Measurements from ENCODE around the gene IMPG2. TPM values are rescaled to one million over a fixed set of nuclear protein-coding genes. Genes with fewer than 3 reads are reported as not detected.
"Not testable (repeated sequence)": the region's sequence is repeated elsewhere in the genome, so short reads cannot be mapped to it uniquely, and the experiment has no call there.

Gene IMPG2
- total RNA-seq, 1 experiment from 2014 or later, result 0.04 TPM

GRCh38 chr3:101310978-101311375 is 9.4 kb downstream of the IMPG2 start:
- Histone ChIP-seq H3T11ph (ENCODE audit: low read length) (no peak overlapping the region), H4K8ac (replicated peaks; ENCODE audit: insufficient read length, low read depth, low read length) (no peak overlapping the region), H4K91ac (ENCODE audit: insufficient read length, low read depth, low read length) (no peak overlapping the region), H3K79me1 (ENCODE audit: insufficient read depth, low read depth, low read length, poor library complexity, severe bottlenecking) (no peaks in the 10 kb centered on the region), H2AFZ (ENCODE audit: low read length) (no peak overlapping the region), H3K79me2 (ENCODE audit: insufficient read depth, low read length) (no peaks in the 10 kb centered on the region), H3K18ac (ENCODE audit: insufficient read length, low read depth, low read length) (no peak overlapping the region), H3K27me3 (ENCODE audit: insufficient read depth, low read length) (no peaks in the 10 kb centered on the region), H2BK12ac (ENCODE audit: insufficient read length, low read depth, low read length) (no peak overlapping the region), H2BK120ac (ENCODE audit: low read depth, low read length, poor library complexity, severe bottlenecking) (no peak overlapping the region), H3K4me1 (ENCODE audit: insufficient read depth, low read length) (no peaks in the 10 kb centered on the region), H3K27ac (ENCODE audit: insufficient read length, low read depth, low read length) (no peak overlapping the region), H4K20me1 (ENCODE audit: control insufficient read depth, insufficient read depth, insufficient read length) (no peaks in the 10 kb centered on the region), H2BK15ac (ENCODE audit: low read depth, low read length) (no peak overlapping the region), H2BK5ac (ENCODE audit: insufficient read length, low read length) (no peak overlapping the region), H3K4me2 (ENCODE audit: insufficient read depth, insufficient read length, low read length) (no peak overlapping the region), H4K5ac (ENCODE audit: insufficient read length, low read depth, low read length) (no peak overlapping the region), H3K14ac (ENCODE audit: insufficient read depth, low read length) (no peak overlapping the region), H3K4ac (ENCODE audit: low read depth, low read length) (no peak overlapping the region), H3K23ac (ENCODE audit: insufficient read length, low read depth, low read length) (no peak overlapping the region), H3K9me3 (ENCODE audit: control insufficient read depth, low read depth, low read length) (peaks cover 10% of the 10 kb centered on the region), H3K23me2 (ENCODE audit: insufficient read length, low read depth, low read length, poor library complexity, severe bottlenecking) (no peaks in the 10 kb centered on the region), H2BK20ac (ENCODE audit: low read depth, low read length, poor library complexity, severe bottlenecking) (no peak overlapping the region), H2AK5ac (ENCODE audit: insufficient read length, low read length) (no peak overlapping the region), H3K9ac (ENCODE audit: extremely low read depth, insufficient read length, low read length) (no peak overlapping the region), H3K56ac (ENCODE audit: insufficient read length, low read depth, low read length) (no peak overlapping the region)
- Mint-ChIP-seq H3K27me3 (ENCODE audit: low read depth) (no peaks in the 10 kb centered on the region), H3K27ac (no peak overlapping the region), H3K4me1 (no peaks in the 10 kb centered on the region), H3K36me3 (ENCODE audit: insufficient read depth in 1 of 3, low read depth in 3 of 3) (peaks cover 17 to 23% (median 19%) of the 10 kb centered on the region in 3 experiments; a peak in 6 of 7 replicates), H3K4me3 (no peak overlapping the region), H3K9me3 (peaks cover 27 to 30% of the 10 kb centered on the region in 2 experiments)
- DNase-seq, result no peak
- TF ChIP-seq, protein P1, sequence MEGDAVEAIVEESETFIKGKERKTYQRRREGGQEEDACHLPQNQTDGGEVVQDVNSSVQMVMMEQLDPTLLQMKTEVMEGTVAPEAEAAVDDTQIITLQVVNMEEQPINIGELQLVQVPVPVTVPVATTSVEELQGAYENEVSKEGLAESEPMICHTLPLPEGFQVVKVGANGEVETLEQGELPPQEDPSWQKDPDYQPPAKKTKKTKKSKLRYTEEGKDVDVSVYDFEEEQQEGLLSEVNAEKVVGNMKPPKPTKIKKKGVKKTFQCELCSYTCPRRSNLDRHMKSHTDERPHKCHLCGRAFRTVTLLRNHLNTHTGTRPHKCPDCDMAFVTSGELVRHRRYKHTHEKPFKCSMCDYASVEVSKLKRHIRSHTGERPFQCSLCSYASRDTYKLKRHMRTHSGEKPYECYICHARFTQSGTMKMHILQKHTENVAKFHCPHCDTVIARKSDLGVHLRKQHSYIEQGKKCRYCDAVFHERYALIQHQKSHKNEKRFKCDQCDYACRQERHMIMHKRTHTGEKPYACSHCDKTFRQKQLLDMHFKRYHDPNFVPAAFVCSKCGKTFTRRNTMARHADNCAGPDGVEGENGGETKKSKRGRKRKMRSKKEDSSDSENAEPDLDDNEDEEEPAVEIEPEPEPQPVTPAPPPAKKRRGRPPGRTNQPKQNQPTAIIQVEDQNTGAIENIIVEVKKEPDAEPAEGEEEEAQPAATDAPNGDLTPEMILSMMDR (conservative IDR thresholded peaks at IDR 0.05), result no peak

DNA sequence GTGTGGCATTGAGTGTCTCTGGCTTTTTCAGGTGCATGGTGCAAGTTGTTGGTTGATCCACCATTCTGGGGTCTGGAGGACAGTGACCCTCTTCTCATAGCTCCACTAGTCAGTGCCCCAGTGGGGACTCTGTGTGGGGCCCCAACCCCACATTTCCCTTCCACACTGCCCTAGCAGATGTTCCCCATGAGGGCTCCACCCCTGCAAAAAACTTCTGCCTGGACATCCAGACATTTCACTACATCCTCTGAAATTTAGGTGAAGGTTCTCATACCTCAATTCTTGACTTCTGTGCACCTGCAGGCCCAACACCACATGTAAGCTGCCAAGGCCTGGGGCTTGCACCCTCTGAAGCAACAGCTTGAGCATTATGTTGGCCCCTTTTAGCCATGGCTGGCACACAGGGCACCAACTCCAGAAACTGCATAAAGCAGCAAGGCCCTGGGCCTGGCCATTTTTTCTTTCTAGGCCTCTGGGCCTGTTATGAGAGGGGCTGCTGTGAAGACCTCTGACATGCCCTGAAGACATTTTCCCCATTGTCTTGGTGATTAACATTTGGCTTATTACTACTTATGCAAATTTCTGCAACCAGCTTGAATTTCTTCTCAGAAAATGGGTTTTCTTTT is 12.1 kb downstream of the IMPG2 start:
- not testable (repeated sequence) for H3K9me3 ChIP-seq (ENCODE audit: control insufficient read depth, low read depth, low read length); H3K56ac ChIP-seq (ENCODE audit: insufficient read length, low read depth, low read length); H4K8ac ChIP-seq (replicated peaks; ENCODE audit: insufficient read length, low read depth, low read length)

More for the DNA sequence above, 12.1 kb downstream of the IMPG2 start:
- not testable (repeated sequence) for H3K27ac ChIP-seq (ENCODE audit: insufficient read length, low read depth, low read length); H3K18ac ChIP-seq (ENCODE audit: insufficient read length, low read depth, low read length); H3K4me2 ChIP-seq (ENCODE audit: insufficient read depth, insufficient read length, low read length); H3K27me3 Mint-ChIP-seq (ENCODE audit: low read depth); H2BK15ac ChIP-seq (ENCODE audit: low read depth, low read length); H3K23me2 ChIP-seq (ENCODE audit: insufficient read length, low read depth, low read length, poor library complexity, severe bottlenecking); DNase-seq; H4K20me1 ChIP-seq (ENCODE audit: control insufficient read depth, insufficient read depth, insufficient read length); H2BK12ac ChIP-seq (ENCODE audit: insufficient read length, low read depth, low read length); H2AK5ac ChIP-seq (ENCODE audit: insufficient read length, low read length); H3K4me3 Mint-ChIP-seq; H3K27me3 ChIP-seq (ENCODE audit: insufficient read depth, low read length); H3T11ph ChIP-seq (ENCODE audit: low read length); H2BK20ac ChIP-seq (ENCODE audit: low read depth, low read length, poor library complexity, severe bottlenecking); H3K79me2 ChIP-seq (ENCODE audit: insufficient read depth, low read length); H2BK120ac ChIP-seq (ENCODE audit: low read depth, low read length, poor library complexity, severe bottlenecking); H3K27ac Mint-ChIP-seq; H3K23ac ChIP-seq (ENCODE audit: insufficient read length, low read depth, low read length); H2BK5ac ChIP-seq (ENCODE audit: insufficient read length, low read length); H3K4me1 Mint-ChIP-seq; H4K5ac ChIP-seq (ENCODE audit: insufficient read length, low read depth, low read length); H3K14ac ChIP-seq (ENCODE audit: insufficient read depth, low read length); H3K79me1 ChIP-seq (ENCODE audit: insufficient read depth, low read depth, low read length, poor library complexity, severe bottlenecking); H4K91ac ChIP-seq (ENCODE audit: insufficient read length, low read depth, low read length); H2AFZ ChIP-seq (ENCODE audit: low read length); H3K9ac ChIP-seq (ENCODE audit: extremely low read depth, insufficient read length, low read length); H3K4ac ChIP-seq (ENCODE audit: low read depth, low read length); H3K4me1 ChIP-seq (ENCODE audit: insufficient read depth, low read length)
- Mint-ChIP-seq H3K36me3 (ENCODE audit: insufficient read depth in 1 of 3, low read depth in 3 of 3) (peaks cover 17 to 23% (median 19%) of the 10 kb centered on the region in 3 experiments; a peak in 6 of 7 replicates), H3K9me3 (peaks cover 27 to 30% of the 10 kb centered on the region in 2 experiments)

Data from H9 (cell line).